ENCODE results near the gene MIER3. TPM values are rescaled to one million over a fixed set of nuclear protein-coding genes. Genes with fewer than 3 reads are reported as not detected.

The MIER3 gene
- total and polyA plus RNA-seq, 2 of the 13 experiments (the other 11 are each of a cell fraction or from before 2014, with no cell fraction given) = 14.6 to 38.8 TPM

GRCh38 chr5:56981548-56982315 is 29.8 kb upstream of the MIER3 start:
- no peak for FAIRE-seq
- POLR2A ChIA-PET = no interaction called here
- peaks cover 0 to 19% of the 10 kb centered on the region in 2 experiments; a peak in 4 of 5 replicates for H3K27me3 ChIP-seq (ENCODE audit: control insufficient read depth in 1 of 2, insufficient read depth in 2 of 2, low read length in 2 of 2)

More at GRCh38 chr5:56981548-56982315, 29.8 kb upstream of the MIER3 start:
- ATAC-seq = no peak
- CTCF ChIA-PET (ENCODE audit: low intra/inter-chr PET ratio, low total read pairs) = no interaction called here
- Histone ChIP-seq H3K79me2 (ENCODE audit: insufficient read depth, low read length) (no peaks in the 10 kb centered on the region), H3K4me1 (ENCODE audit: insufficient read depth, low read length) (peaks cover 31% of the 10 kb centered on the region), H3K4me2 (ENCODE audit: low read depth, low read length) (no peak overlapping the region), H3K36me3 (replicated peaks in 1 of 2; ENCODE audit: control insufficient read depth in 1 of 2, insufficient read depth in 2 of 2, low read length in 2 of 2) (no peaks in the 10 kb centered on the region), H3K9me3 (ENCODE audit: low read length) (no peaks in the 10 kb centered on the region), H3K4me3 (replicated peaks in 1 of 3; ENCODE audit: insufficient read depth in 1 of 3, low read depth in 2 of 3, low read length in 3 of 3) (no peak overlapping the region), H3K9ac (ENCODE audit: insufficient read depth, low read depth, low read length) (no peak overlapping the region), H2AFZ (ENCODE audit: low read length) (no peak overlapping the region), H4K20me1 (ENCODE audit: insufficient read depth, low read length) (no peaks in the 10 kb centered on the region), H3K27ac (ENCODE audit: extremely low read length, insufficient read depth, low read length) (no peak overlapping the region)
- in situ Hi-C loops (cut with HindIII; ENCODE audit: extremely low pct_ligation_motif_present, low pct_unique_long_range_greater_than_20kb) (no loop called here), intact Hi-C loops (cut with micrococcal nuclease; ENCODE audit: unreplicated experiment) (no loop called here)
- TF ChIP-seq MATR3 (CRISPR knock-in tag; IDR thresholded peaks at IDR 0.05) (no peak), SATB2 (CRISPR knock-in tag; IDR thresholded peaks at IDR 0.05) (no peak), ZNF766 (CRISPR knock-in tag; IDR thresholded peaks at IDR 0.05; ENCODE audit: borderline replicate concordance) (no peak), HNRNPK (IDR thresholded peaks at IDR 0.05; ENCODE audit: low read depth, low read length, poor library complexity, severe bottlenecking) (no peak), ZNF879 (CRISPR knock-in tag; IDR thresholded peaks at IDR 0.05) (no peak), KDM6A (CRISPR knock-in tag; IDR thresholded peaks at IDR 0.05; ENCODE audit: low read depth) (no peak), ZNF503 (CRISPR knock-in tag; IDR thresholded peaks at IDR 0.05) (no peak), PPARG (CRISPR knock-in tag; conservative IDR thresholded peaks at IDR 0.05) (no peak), TEF (CRISPR knock-in tag; IDR thresholded peaks at IDR 0.05) (no peak), RELA (CRISPR knock-in tag; IDR thresholded peaks at IDR 0.05) (no peak), ZNF18 (CRISPR knock-in tag; IDR thresholded peaks at IDR 0.05; ENCODE audit: insufficient replicate concordance) (no peak), IRF2 (CRISPR knock-in tag; IDR thresholded peaks at IDR 0.05) (no peak), FOXK2 (IDR thresholded peaks at IDR 0.05) (no peak), SOX13 (IDR thresholded peaks at IDR 0.05) (no peak), SOX13 (CRISPR knock-in tag; conservative IDR thresholded peaks at IDR 0.05 in 1 of 2, IDR thresholded peaks at IDR 0.05 in 1 of 2) (no peak), NR2F6 (IDR thresholded peaks at IDR 0.05) (no peak), NR2F6 (CRISPR knock-in tag; IDR thresholded peaks at IDR 0.05) (no peak)
- no peak for DNase-seq (ENCODE audit: low spot score)
- WGBS (ENCODE audit: low lambda C conversion rate) = 39% methylated on average over 4 of the region's 4 CpGs
- no TSS peak for BruUV-seq (replicated peaks)
